ENCODE results near the gene LGMN.

The LGMN gene

DNA sequence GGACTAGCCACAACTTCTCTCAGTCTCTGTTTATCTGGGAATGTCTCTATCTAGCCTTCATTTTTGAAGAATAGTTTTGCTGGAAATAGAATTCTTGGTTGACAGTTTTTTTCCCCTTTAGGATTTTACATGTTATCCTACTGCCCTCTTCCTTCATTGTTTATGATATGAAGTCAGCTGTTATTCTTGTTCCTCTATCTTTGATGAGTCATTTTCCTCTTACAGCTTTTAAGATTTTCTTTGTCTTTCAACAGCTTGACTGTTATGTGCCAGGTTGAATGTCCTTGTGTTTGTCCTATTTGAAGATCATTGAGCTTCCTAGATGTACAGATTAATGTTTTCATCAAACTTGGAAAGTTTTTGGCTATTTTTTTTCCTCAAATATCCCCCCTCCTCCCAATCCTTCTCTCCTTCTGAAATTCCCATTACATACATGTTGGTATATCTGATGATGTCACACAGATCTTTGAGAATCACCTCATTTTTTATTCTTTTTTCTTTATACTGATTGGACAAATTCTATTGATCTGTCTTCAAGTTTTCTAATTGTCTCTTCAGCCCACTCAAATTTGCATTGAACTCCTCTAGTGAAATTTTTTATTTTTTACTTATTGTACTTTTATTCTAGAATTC is 41.1 kb upstream of the LGMN start (continued):
- TF ChIP-seq SP3 (tag by site-specific recombination; IDR thresholded peaks at IDR 0.05) = peak; percentile 37; the same call in 1 of the 2 replicates
- no peak for TF ChIP-seq ZNF211 (tag by site-specific recombination; IDR thresholded peaks at IDR 0.05; ENCODE audit: low read depth)
- no peak for TF ChIP-seq ZBTB21 (tag by site-specific recombination; IDR thresholded peaks at IDR 0.05)
- 0 out of 2 replicates have a peak, but pooled peaks have one; percentile 10 for TF ChIP-seq SP2 (tag by site-specific recombination; IDR thresholded peaks at IDR 0.05)

DNA sequence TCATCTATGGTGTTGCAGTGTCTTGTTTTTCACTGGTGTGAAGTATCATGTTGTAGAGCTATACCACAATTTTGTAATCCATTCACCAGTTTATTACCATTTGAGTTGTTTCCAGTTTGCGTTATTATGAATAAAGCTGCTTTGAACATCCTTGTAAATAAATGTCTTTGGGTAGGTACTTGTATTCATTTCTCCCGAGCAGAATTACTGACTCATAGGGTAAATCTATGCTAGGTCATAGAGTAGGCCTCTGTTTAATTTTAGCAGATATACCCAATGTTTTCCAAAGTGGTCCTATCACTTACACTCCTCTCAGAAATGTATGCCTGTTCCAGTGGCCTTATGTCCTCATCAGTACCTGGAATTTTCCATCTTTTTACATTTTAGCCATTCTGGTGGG is 39.1 kb upstream of the LGMN start:
- H3K9me3 ChIP-seq (ENCODE audit: control insufficient read depth, insufficient read depth, low read depth, low read length) = no peaks in the 10 kb centered on the region
- no peak overlapping the region for H3K4me3 ChIP-seq (ENCODE audit: low read depth, low read length)
- TF ChIP-seq SCRT1 (tag by site-specific recombination; IDR thresholded peaks at IDR 0.05; ENCODE audit: borderline replicate concordance) (no peak), ZNF394 (tag by site-specific recombination; IDR thresholded peaks at IDR 0.05; ENCODE audit: borderline replicate concordance) (no peak)
- CTCF ChIA-PET = interaction anchor here (1.1 to 6.4 kb wide), 3 partner anchors 73 to 106 kb away, joined by 3 to 76 read pairs (median 4); no protein-coding TSS in a partner anchor
- no peaks in the 10 kb centered on the region for H3K36me3 ChIP-seq (ENCODE audit: control insufficient read depth in 2 of 2, insufficient read depth in 1 of 2, low read length in 2 of 2)
- POLR2A ChIA-PET = no interaction called here
- no peaks in the 10 kb centered on the region for H3K4me1 ChIP-seq (ENCODE audit: control insufficient read depth, insufficient read depth, low read length)
- H3K27ac ChIP-seq (ENCODE audit: extremely low read depth, low read depth, low read length) = no peak overlapping the region

- Histone ChIP-seq H3K4me1 (ENCODE audit: control insufficient read depth, insufficient read depth, low read length) (no peaks in the 10 kb centered on the region), H3K4me3 (ENCODE audit: low read depth, low read length) (no peak overlapping the region), H3K27ac (ENCODE audit: extremely low read depth, low read depth, low read length) (no peak overlapping the region), H3K9me3 (ENCODE audit: control insufficient read depth, insufficient read depth, low read depth, low read length) (no peaks in the 10 kb centered on the region), H3K36me3 (ENCODE audit: control insufficient read depth in 2 of 2, insufficient read depth in 1 of 2, low read length in 2 of 2) (no peaks in the 10 kb centered on the region)
- POLR2A ChIA-PET = no interaction called here
- no peak for TF ChIP-seq HOXC10 (CRISPR knock-in tag; IDR thresholded peaks at IDR 0.05)
- no peak for TF ChIP-seq MZF1 (tag by site-specific recombination; IDR thresholded peaks at IDR 0.05; ENCODE audit: borderline replicate concordance)
- no peak for TF ChIP-seq OVOL3 (tag by site-specific recombination; IDR thresholded peaks at IDR 0.05)
- no peak for TF ChIP-seq PRDM2 (tag by site-specific recombination; IDR thresholded peaks at IDR 0.05; ENCODE audit: borderline replicate concordance)
- TF ChIP-seq ZNF629 (tag by site-specific recombination; IDR thresholded peaks at IDR 0.05) = no peak
- TF ChIP-seq SETDB1 (IDR thresholded peaks at IDR 0.05; ENCODE audit: insufficient read length, low read length) = peak; percentile 65
- TF ChIP-seq PRDM1 (tag by site-specific recombination; IDR thresholded peaks at IDR 0.05) = no peak
- CTCF ChIA-PET = interaction anchor here (1.1 to 6.4 kb wide), 3 partner anchors 69 to 95 kb away, joined by 3 to 76 read pairs (median 3); no protein-coding TSS in a partner anchor
Observed at GRCh38 chr14:92786427-92786756, 38.0 kb upstream of the LGMN start.

All from HEK293 (cell line).